Measurements from ENCODE around the gene CDH23. TPM values are rescaled to one million over a fixed set of nuclear protein-coding genes. Genes with fewer than 3 reads are reported as not detected.
A peak's percentile ranks its signal among the peaks of the same experiment; 100 is the strongest.

The CDH23 gene
- total and polyA plus RNA-seq, 9 of the 15 experiments (the other 6 are each of a cell fraction or from before 2014, with no cell fraction given), result 0.18 to 1.2 (median 0.47) TPM

GRCh38 chr10:71638064-71638821, 241.5 kb downstream of the CDH23 start (continued):
- TF ChIP-seq TEAD2 (tag; IDR thresholded peaks at IDR 0.05) (no peak), MITF (IDR thresholded peaks at IDR 0.05) (no peak), TRIM24 (IDR thresholded peaks at IDR 0.05) (peak in 1 of 2 experiments; percentile 41; a peak in 2 of 4 replicates), KHSRP (IDR thresholded peaks at IDR 0.05) (no peak), ZNF695 (CRISPR knock-in tag; IDR thresholded peaks at IDR 0.05) (no peak), ZBTB34 (CRISPR knock-in tag; IDR thresholded peaks at IDR 0.05) (peak; percentile 41; the same call in 1 of the 2 replicates), ZNF780A (CRISPR knock-in tag; IDR thresholded peaks at IDR 0.05) (no peak), BMI1 (IDR thresholded peaks at IDR 0.05; ENCODE audit: low read length) (no peak), HNRNPUL1 (IDR thresholded peaks at IDR 0.05; ENCODE audit: low read length) (no peak), BRCA1 (IDR thresholded peaks at IDR 0.05) (no peak), BRCA1 (CRISPR knock-in tag; IDR thresholded peaks at IDR 0.05) (no peak), FOXA3 (CRISPR knock-in tag; conservative IDR thresholded peaks at IDR 0.05 in 1 of 2, IDR thresholded peaks at IDR 0.05 in 1 of 2) (0 out of 4 replicates have a peak, but pooled peaks of 1 of the 2 experiments have one; percentile 11), ZNF133 (CRISPR knock-in tag; IDR thresholded peaks at IDR 0.05) (no peak), RBM14 (IDR thresholded peaks at IDR 0.05; ENCODE audit: borderline replicate concordance, insufficient read depth, low read depth, low read length) (no peak), SUPT5H (IDR thresholded peaks at IDR 0.05) (peak; percentile 55), HDGF (IDR thresholded peaks at IDR 0.05) (peak; percentile 89), ZNF507 (tag; conservative IDR thresholded peaks at IDR 0.05) (no peak), HNRNPLL (IDR thresholded peaks at IDR 0.05; ENCODE audit: low read depth, low read length, poor library complexity, severe bottlenecking) (no peak), HDAC8 (tag; IDR thresholded peaks at IDR 0.05) (peak; percentile 67; the same call in 1 of the 2 replicates), ZNF655 (CRISPR knock-in tag; IDR thresholded peaks at IDR 0.05) (no peak), RFX5 (IDR thresholded peaks at IDR 0.05; ENCODE audit: low read depth, low read length) (0 out of 2 replicates have a peak, but pooled peaks have one; percentile 12), ZNF280B (CRISPR knock-in tag; IDR thresholded peaks at IDR 0.05) (no peak), KDM4B (IDR thresholded peaks at IDR 0.05; ENCODE audit: borderline replicate concordance in 2 of 2, low read depth in 1 of 2) (no peak; a peak in 1 of 4 replicates), HDAC6 (IDR thresholded peaks at IDR 0.05; ENCODE audit: low read depth, low read length) (no peak)
